Measurements from ENCODE around the gene SUFU.

The SUFU gene

DNA sequence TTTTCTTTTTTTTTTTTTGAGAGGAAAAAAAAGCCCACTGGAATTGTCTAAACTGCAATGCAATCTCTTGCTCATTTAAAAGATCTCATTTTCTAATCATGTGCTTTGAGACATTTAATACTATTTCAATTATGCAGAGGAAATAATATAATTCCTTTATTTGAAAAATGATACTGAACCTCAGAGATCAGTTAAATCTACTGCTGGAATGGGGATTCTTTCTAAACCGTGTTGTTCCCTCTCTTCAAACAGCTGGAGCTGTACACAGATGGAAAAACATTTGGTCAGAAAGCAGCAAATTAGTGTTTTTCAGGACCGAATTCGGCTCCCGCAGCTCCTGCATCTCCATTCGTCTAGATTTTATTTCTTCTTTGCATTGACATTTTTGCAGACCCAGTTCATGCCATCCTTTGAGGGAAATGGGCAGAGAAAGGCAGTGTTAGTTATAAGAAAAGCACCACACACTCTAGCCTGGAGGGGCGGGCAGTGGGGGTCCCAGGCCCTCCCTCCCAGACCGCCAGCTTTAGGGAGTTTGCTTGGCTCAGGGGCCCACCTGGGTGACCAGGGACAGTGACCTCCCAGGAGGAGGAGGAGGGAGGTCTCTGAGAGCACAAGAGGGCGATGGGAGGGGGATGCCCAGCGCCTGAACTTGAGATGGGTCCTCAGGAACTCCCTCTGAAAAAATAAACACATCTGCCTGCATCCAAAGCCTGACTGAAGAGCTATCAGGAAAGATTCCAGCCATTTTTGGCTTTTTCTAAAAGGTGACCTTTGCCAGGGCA lies 173.0 kb downstream of the SUFU start:
- no peak for DNase-seq

DNA sequence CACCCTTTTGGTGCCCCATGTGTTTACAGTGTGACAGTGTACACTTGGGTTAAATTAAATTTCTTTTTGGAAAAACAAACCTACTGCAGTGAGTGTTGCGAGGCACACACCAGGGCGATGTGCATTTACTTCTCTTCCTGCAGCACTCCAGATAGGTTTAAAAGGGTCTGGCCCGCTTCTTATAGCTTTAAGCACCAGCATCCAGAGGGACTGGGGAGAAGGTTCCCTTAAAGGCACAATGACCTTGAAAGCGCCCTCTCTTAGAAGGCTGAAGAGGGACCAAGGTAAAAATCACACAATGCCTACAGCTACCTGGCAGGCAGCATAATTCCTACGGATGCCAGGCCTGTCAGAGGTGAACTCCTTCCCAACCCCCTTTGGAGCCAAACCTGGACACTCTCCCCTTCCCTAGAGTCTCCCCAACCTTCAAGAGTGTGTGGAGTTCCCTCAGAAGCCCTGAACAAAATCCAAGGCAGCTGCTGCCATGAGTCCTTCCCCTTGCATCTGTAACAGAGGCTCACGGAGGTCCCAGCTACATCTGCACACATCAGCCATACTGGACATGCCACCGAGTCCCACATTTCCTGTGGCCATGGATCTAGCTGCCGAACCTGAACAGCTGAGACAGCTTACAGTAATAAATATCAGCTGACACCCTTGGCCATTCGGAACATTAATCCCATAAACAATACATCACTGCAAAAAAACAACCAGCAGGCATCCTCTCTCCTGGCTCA lies 173.7 kb downstream of the SUFU start:
- DNase-seq: no peak

DNA sequence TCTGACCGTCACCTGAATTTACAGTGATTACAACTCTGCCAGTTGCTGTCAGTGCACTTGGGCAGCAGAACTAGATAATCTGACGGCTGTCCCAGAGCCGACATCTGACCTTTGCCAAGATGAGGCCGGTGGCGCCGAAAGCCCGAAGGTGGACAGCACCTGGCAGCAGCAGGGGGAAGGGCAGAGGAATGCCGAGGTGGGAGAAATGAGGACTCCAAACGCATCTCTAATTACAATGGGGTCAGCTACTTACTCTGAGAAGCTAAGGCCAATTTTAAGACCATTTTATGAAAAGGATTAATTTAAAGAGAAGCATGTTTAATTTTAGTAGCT lies 174.3 kb downstream of the SUFU start:
- no peak for DNase-seq

DNA sequence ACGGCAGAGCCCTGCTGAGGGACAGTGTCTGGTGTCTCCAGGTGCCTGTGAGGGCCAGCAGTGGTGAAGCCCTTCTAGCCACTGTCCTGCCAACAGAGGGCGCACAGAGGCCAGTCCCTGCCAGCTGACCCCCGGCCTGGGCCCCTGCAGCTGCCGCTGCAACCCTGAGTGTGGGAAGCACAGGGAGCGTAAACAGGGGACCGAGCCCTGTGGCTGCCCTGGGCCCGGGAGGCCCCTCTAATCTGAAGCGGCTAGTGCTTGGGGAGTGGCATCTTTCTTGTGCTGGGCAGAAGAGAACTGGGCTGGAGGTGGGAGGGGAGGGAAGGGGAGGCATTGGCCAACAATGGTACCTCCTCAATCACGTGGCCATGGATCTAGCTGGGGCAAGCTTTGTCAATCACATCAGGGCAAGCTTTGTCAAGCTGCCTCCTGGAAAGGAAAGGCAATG lies 175.1 kb downstream of the SUFU start:
- no peak for DNase-seq

DNA sequence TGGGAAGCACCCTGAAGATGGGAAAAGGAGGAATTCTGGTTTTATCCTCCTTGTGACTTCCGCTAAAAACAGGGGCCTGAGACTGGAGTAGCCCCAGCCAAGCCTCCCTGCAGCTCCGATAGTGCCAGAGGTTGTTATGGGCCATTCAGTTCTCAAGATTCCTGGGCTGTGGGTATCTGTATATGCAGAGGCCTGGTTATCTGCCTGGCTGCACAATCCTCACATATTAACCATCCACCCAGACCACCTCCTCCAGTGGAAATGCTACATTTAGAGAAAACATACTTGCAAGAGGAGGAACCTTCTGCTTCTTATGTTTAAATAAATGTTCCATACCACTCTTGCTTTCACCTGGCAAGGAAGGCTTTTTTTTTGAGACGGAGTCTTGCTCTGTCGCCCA lies 175.8 kb downstream of the SUFU start:
- DNase-seq: no peak

DNA sequence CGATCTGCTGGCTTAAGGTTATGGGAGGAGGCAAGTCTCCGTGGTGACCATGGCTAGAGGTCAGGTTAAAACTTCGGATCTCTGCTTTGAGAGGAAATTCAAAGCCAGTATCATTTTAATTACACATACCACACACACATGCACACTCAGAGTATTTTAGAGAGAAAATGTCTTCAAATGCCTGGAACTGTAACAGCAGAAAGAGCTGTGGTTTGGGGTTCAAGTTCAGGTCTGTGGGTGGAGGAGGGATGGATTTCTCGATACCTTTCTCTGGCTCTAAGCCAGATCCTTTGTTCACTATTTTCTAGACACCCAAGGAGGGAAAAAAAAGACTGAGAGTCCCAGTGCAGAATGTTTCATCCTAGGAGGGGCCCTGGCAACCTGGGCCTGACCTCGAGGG lies 177.9 kb downstream of the SUFU start:
- DNase-seq: no peak

DNA sequence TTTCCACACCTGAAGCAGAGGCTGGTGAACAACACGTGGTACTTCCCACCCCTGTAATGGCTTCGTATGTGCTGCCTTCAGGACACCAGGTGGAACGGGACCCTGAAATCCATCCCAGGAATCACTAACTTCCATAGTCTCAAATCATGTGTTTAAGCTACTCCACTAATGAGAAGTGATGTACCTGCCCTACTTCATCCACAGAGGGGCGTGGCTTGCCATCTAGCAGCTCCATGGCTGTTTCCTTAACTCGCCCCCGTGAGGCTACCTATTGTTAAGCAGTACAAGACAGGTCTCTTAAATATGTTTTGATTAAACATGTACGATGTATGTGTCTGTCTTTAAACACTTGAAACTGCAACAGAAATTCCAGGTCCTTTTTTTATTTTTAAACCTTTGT lies 178.6 kb downstream of the SUFU start:
- DNase-seq: no peak

DNA sequence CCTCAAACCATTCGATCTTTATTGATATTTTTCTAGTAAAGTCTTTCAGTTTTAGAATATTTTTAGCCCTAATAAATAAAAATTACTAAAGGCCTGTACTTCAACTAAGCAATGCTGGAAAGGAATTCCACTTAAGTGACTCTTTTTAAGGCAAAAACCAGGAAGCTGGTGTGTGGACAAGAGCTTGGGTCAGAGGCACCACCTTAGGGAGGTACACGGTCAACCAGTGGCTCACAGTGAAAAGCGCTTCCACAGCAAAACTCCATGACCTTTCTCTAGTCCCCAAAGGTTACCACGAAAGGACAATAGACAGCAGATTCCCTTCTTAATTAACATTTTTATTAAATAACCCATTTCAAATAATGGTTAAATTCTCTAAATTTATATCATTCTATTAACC lies 179.2 kb downstream of the SUFU start:
- no peak for DNase-seq

All from activated CD8-positive, alpha-beta memory T cell treated with anti-CD3 and anti-CD28 coated beads for 24 hours (primary cell).